Measurements from ENCODE around the gene KAT6B. TPM values are rescaled to one million over a fixed set of nuclear protein-coding genes. Genes with fewer than 3 reads are reported as not detected.
"Not testable (repeated sequence)": the region's sequence is repeated elsewhere in the genome, so short reads cannot be mapped to it uniquely, and the experiment has no call there.

The KAT6B gene
- total and polyA plus RNA-seq, 11 donors = 10.4 to 61.3 (median 42.9) TPM

DNA sequence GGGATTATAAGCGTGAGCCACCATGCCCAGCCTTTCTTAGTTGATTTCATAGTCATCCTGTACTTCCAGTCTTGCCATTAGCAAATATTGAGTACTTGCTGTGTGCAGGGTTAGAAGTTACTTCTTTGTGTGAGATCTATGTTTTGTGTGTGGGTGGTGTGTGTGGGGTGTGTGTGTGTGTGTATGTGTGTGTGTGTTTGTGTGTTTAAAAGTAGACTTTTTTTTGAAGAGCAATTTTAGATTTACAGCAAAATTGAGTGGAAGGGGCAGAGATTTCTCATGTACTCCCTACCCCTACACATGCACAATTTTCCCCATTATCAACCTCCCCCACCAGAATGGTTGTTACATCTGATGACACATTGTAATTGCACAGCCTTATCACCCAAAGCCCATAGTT is 48.2 kb downstream of the KAT6B start:
- no peaks in the 10 kb centered on the region for H3K36me3 ChIP-seq
- H3K4me1 ChIP-seq = peaks cover 0 to 36% (median 6%) of the 10 kb centered on the region in 12 donors
- ATAC-seq = no peak
- H3K27me3 ChIP-seq = no peaks in the 10 kb centered on the region
- 92 to 100% (median 98%) methylated on average over 1 of the region's 1 CpG for WGBS, 4 donors
- H3K27ac ChIP-seq = no peak overlapping the region
- H3K4me3 ChIP-seq = no peak overlapping the region
- TF ChIP-seq, protein P1, sequence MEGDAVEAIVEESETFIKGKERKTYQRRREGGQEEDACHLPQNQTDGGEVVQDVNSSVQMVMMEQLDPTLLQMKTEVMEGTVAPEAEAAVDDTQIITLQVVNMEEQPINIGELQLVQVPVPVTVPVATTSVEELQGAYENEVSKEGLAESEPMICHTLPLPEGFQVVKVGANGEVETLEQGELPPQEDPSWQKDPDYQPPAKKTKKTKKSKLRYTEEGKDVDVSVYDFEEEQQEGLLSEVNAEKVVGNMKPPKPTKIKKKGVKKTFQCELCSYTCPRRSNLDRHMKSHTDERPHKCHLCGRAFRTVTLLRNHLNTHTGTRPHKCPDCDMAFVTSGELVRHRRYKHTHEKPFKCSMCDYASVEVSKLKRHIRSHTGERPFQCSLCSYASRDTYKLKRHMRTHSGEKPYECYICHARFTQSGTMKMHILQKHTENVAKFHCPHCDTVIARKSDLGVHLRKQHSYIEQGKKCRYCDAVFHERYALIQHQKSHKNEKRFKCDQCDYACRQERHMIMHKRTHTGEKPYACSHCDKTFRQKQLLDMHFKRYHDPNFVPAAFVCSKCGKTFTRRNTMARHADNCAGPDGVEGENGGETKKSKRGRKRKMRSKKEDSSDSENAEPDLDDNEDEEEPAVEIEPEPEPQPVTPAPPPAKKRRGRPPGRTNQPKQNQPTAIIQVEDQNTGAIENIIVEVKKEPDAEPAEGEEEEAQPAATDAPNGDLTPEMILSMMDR (IDR thresholded peaks at IDR 0.05) = no peak
- no peak for TF ChIP-seq POLR2A (IDR thresholded peaks at IDR 0.05)
- H3K9me3 ChIP-seq = no peaks in the 10 kb centered on the region
- intact Hi-C loops (cut with DNase I) = no loop called here
- DNase-seq = no peak

DNA sequence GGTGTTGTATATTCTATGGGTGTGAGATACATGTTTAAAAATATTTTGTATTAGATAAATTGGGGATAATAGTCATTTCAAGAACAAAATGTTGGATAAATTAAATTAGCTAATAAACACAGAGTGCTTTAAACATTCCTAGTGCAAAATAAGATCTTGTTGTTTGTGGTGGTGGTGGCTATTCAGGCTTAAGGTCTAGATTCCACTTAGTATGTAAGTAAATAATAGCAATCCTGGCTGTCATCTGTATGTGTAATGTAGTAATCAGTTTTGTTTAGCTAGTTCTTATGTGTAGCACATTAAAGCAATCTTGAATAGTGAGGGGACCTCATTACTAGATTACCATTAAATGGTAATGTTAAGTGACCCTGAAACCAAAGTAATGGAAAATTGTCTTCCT is 48.7 kb downstream of the KAT6B start:
- no peak for DNase-seq
- H3K27ac ChIP-seq = no peak overlapping the region
- no peaks in the 10 kb centered on the region for H3K9me3 ChIP-seq
- H3K4me1 ChIP-seq = peaks cover 0 to 36% (median 6%) of the 10 kb centered on the region in 12 donors
- ATAC-seq = no peak
- TF ChIP-seq POLR2A (IDR thresholded peaks at IDR 0.05) = no peak
- TF ChIP-seq, protein P1 (IDR thresholded peaks at IDR 0.05) = no peak
- intact Hi-C loops (cut with DNase I) = no loop called here
- H3K27me3 ChIP-seq = no peaks in the 10 kb centered on the region
- H3K36me3 ChIP-seq = no peaks in the 10 kb centered on the region
- no peak overlapping the region for H3K4me3 ChIP-seq

- Histone ChIP-seq H3K4me3 (no peak overlapping the region), H3K27ac (no peak overlapping the region), H3K36me3 (no peaks in the 10 kb centered on the region), H3K9me3 (no peaks in the 10 kb centered on the region), H3K4me1 (peaks cover 0 to 36% (median 6%) of the 10 kb centered on the region in 12 donors), H3K27me3 (no peaks in the 10 kb centered on the region)
- no peak for ATAC-seq
- intact Hi-C loops (cut with DNase I) = no loop called here
- no peak for DNase-seq
- TF ChIP-seq, protein P1 (IDR thresholded peaks at IDR 0.05) = no peak
- no peak for TF ChIP-seq POLR2A (IDR thresholded peaks at IDR 0.05)
- WGBS, 4 donors = 67 to 76% (median 74%) methylated on average over 1 of the region's 1 CpG
Observed at GRCh38 chr10:74875966-74876365, 49.6 kb downstream of the KAT6B start.

DNA sequence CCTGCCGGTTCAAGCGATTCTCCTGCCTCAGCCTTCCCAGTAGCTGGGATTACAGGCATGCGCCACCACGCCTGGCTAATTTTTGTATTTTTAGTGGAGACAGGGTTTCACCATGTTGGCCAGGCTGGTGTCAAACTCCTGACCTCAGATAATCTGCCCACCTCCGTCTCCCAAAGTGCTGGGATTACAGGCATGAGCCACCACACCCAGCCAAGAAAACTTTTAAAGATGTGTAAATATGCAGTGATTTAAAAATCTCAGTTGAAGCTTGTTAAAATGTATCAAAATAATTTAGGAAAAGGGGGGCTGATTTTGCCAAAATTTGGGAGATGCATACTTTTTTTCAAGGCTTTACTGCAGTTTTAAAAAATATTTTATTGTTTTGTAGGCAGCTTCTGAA is 50.7 kb downstream of the KAT6B start:
- WGBS, 4 donors = 90 to 92% (median 92%) methylated on average over 5 of the region's 5 CpGs
- peaks cover 0 to 41% (median 6%) of the 10 kb centered on the region in 12 donors for H3K4me1 ChIP-seq
- H3K36me3 ChIP-seq; H3K27me3 ChIP-seq; H3K9me3 ChIP-seq; ATAC-seq; H3K4me3 ChIP-seq; H3K27ac ChIP-seq; intact Hi-C loops (cut with DNase I); DNase-seq: not testable (repeated sequence)

DNA sequence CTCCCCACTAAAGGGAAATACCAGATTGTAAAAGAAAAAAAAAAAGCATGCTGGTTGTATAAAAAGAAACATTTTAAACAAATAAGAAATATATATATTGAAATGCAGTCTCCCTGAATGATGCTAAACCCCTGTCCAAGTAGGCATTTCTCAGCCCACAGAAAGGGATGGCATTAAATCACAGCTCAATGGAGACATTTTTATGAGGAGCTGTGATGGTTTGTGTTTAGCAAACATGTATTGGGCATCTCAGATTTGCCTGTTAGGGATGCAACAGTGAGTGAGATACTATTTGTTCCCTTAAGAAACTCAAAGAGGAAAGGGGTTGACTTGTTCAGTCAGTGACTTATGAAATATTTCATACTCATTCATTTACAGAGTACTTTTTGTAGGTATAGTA is 51.5 kb downstream of the KAT6B start:
- H3K27ac ChIP-seq = no peak overlapping the region
- no peaks in the 10 kb centered on the region for H3K9me3 ChIP-seq
- DNase-seq (no peak), ATAC-seq (no peak)
- H3K36me3 ChIP-seq = no peaks in the 10 kb centered on the region
- peaks cover 0 to 49% (median 10%) of the 10 kb centered on the region in 12 donors for H3K4me1 ChIP-seq
- no peak overlapping the region for H3K4me3 ChIP-seq
- TF ChIP-seq POLR2A (IDR thresholded peaks at IDR 0.05) = no peak
- TF ChIP-seq, protein P1 (IDR thresholded peaks at IDR 0.05) = no peak
- intact Hi-C loops (cut with DNase I) = no loop called here
- H3K27me3 ChIP-seq = no peaks in the 10 kb centered on the region
